ENCODE data around the gene C3. TPM values are rescaled to one million over a fixed set of nuclear protein-coding genes. Genes with fewer than 3 reads are reported as not detected.

Gene C3
- total RNA-seq, 4 donors from 2014 or later: 45.4 to 1,093 (median 422) TPM

DNA sequence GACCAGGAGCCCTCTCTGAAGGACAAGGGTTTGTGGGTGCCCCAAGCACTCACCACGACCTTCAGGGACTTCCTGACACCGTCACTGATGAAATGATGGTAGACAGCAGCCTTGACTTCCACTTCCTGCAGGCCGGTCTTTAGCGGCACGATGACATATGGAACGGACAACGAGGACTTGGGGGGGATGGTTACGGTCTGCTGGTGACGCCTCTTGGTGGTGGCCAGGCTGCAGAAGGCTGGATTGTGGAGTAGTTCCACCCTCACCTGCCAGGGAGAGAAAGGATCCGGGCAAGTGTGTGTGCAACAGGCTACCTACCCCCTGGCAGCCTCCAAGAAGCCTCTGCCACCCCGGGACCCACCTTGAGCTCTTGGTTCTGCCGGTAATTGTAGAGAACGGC is 23.2 kb downstream of the C3 start:
- no peak for DNase-seq
- H3K4me3 ChIP-seq: no peak overlapping the region
- intact Hi-C loops (cut with DNase I; ENCODE audit: low total_unique reads): no loop called here
- no peaks in the 10 kb centered on the region for H3K36me3 ChIP-seq
- H3K4me1 ChIP-seq: no peaks in the 10 kb centered on the region
- H3K9me3 ChIP-seq: no peaks in the 10 kb centered on the region
- no peak overlapping the region for H3K27ac ChIP-seq
- TF ChIP-seq POLR2A (IDR thresholded peaks at IDR 0.05): no peak
- TF ChIP-seq, protein P1, sequence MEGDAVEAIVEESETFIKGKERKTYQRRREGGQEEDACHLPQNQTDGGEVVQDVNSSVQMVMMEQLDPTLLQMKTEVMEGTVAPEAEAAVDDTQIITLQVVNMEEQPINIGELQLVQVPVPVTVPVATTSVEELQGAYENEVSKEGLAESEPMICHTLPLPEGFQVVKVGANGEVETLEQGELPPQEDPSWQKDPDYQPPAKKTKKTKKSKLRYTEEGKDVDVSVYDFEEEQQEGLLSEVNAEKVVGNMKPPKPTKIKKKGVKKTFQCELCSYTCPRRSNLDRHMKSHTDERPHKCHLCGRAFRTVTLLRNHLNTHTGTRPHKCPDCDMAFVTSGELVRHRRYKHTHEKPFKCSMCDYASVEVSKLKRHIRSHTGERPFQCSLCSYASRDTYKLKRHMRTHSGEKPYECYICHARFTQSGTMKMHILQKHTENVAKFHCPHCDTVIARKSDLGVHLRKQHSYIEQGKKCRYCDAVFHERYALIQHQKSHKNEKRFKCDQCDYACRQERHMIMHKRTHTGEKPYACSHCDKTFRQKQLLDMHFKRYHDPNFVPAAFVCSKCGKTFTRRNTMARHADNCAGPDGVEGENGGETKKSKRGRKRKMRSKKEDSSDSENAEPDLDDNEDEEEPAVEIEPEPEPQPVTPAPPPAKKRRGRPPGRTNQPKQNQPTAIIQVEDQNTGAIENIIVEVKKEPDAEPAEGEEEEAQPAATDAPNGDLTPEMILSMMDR (IDR thresholded peaks at IDR 0.05): no peak
- no peaks in the 10 kb centered on the region for H3K27me3 ChIP-seq

DNA sequence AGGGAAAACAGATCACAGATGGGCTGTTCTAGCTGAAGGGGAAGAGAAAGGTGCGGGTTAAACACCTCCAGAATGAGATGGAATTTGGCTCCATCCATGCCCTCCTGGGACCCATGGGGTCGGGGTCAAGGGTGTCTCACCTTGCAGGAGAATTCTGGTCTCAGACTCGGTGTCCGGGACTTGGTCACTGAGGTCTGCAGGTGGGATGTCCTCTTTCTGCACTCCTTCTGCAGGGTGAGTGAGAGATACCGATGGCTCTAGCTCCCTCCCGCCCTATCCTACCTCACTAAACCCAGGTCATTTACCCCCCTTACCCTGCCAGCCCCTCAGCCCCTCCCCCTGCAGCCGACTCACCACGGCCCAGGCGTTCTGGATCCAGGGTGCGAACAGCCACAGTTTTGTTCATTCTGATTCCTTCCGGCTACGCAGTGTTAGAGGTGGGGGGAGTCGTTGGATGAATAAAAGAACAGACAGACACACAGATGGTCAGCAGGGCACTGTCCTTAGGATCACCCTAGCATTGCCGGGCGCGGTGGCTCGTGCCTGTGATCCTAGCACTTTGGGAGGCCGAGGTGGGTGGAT is 24.1 kb downstream of the C3 start:
- TF ChIP-seq, protein P1 (IDR thresholded peaks at IDR 0.05): no peak
- TF ChIP-seq POLR2A (IDR thresholded peaks at IDR 0.05): no peak
- DNase-seq: no peak
- intact Hi-C loops (cut with DNase I; ENCODE audit: low total_unique reads): no loop called here

DNA sequence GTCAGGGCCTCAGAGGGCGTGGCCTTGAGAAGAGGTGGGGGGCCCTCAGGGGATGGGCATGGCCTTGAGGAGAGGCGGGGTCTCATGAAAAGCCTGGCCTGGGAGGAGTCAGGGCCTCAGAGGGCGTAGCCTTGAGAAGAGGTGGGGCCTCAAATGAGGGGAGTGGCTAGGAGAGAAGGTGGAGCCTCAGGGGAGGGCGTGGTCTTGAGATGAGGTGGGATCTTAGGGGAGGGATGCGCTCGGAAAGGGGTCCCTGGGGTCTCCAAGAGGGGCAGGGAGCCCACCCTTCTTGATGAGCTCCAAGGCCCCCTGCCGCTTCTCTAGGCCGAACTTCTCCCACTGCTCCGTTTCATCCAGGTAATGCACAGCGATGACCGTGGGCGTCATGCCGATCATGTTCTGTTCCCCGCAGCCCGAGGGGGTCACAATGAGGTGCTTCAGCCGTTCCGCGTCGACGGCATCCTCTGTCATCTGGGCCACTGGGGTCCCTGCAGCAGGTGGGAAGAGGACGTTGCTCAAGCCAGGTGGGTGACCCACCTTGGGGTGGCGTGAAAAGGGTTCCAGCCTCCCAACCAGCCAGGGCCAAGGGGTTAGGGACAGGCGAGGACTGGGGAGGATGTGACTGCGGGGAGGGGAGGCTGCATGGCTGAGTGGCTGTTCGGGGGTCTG is 26.2 kb downstream of the C3 start:
- DNase-seq: no peak
- Histone ChIP-seq H3K27me3 (no peaks in the 10 kb centered on the region), H3K27ac (no peak overlapping the region), H3K36me3 (no peaks in the 10 kb centered on the region), H3K4me1 (no peaks in the 10 kb centered on the region), H3K9me3 (no peaks in the 10 kb centered on the region), H3K4me3 (no peak overlapping the region)
- TF ChIP-seq, protein P1 (IDR thresholded peaks at IDR 0.05): no peak
- TF ChIP-seq POLR2A (IDR thresholded peaks at IDR 0.05): no peak
- intact Hi-C loops (cut with DNase I; ENCODE audit: low total_unique reads): no loop called here

More for the DNA sequence above, 24.1 kb downstream of the C3 start:
- H3K27ac ChIP-seq: no peak overlapping the region
- no peaks in the 10 kb centered on the region for H3K9me3 ChIP-seq
- H3K4me1 ChIP-seq: no peaks in the 10 kb centered on the region
- no peak overlapping the region for H3K4me3 ChIP-seq
- no peaks in the 10 kb centered on the region for H3K27me3 ChIP-seq
- H3K36me3 ChIP-seq: no peaks in the 10 kb centered on the region

DNA sequence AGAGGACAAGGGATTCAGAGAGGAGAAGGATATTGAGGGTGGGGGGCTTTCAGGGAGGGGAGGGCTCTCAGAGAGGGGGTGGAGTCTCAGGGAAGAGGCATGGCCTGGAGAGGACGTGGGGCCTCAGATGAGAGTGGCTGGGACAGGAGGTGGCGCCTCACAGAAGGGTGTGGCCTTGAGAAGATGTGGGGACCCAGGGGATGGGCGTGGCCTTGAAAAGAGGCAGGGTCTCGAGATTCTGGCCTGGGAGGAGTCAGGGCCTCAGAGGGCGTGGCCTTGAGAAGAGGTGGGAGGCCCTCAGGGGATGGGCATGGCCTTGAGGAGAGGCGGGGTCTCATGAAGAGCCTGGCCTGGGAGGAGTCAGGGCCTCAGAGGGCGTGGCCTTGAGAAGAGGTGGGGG is 26.8 kb downstream of the C3 start:
- TF ChIP-seq POLR2A (IDR thresholded peaks at IDR 0.05): no peak
- TF ChIP-seq, protein P1 (IDR thresholded peaks at IDR 0.05): no peak
- Histone ChIP-seq H3K27ac (no peak overlapping the region), H3K27me3 (no peaks in the 10 kb centered on the region), H3K36me3 (no peaks in the 10 kb centered on the region), H3K4me1 (no peaks in the 10 kb centered on the region), H3K4me3 (no peak overlapping the region), H3K9me3 (no peaks in the 10 kb centered on the region)
- no peak for DNase-seq
- intact Hi-C loops (cut with DNase I; ENCODE audit: low total_unique reads): no loop called here

DNA sequence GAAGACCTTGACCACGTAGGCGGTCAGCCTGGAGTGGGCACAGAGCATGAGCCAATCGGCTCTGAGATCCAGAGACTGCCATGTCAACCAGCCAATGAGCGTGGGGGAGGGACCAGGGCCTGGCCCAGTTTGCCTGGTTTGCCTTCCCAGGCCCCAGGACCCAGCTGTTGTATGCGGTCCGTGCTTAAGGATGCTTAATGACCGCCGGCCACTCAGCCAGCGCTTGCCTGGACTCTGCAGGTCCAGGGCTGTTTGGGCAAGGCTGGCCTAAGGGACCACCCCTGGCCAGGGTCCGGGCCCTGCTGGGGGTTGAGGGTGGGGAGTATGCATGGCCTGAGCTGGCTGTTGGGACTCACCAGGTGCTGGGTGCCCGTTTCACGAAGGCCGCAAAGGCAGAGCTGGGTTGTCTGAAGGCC is 27.4 kb downstream of the C3 start:
- intact Hi-C loops (cut with DNase I; ENCODE audit: low total_unique reads): no loop called here
- DNase-seq: no peak

More for the DNA sequence above, 27.4 kb downstream of the C3 start:
- no peaks in the 10 kb centered on the region for H3K4me1 ChIP-seq
- no peak overlapping the region for H3K27ac ChIP-seq
- H3K27me3 ChIP-seq: no peaks in the 10 kb centered on the region
- no peak for TF ChIP-seq POLR2A (IDR thresholded peaks at IDR 0.05)
- TF ChIP-seq, protein P1 (IDR thresholded peaks at IDR 0.05): no peak
- no peaks in the 10 kb centered on the region for H3K36me3 ChIP-seq
- no peaks in the 10 kb centered on the region for H3K9me3 ChIP-seq
- no peak overlapping the region for H3K4me3 ChIP-seq
